ENCODE measurements around the gene TAF1D. TPM values are rescaled to one million over a fixed set of nuclear protein-coding genes. Genes with fewer than 3 reads are reported as not detected.
"Not testable (repeated sequence)": the region's sequence is repeated elsewhere in the genome, so short reads cannot be mapped to it uniquely, and the experiment has no call there.

The TAF1D gene
- total RNA-seq, 1 donor from 2014 or later: 141 TPM

DNA sequence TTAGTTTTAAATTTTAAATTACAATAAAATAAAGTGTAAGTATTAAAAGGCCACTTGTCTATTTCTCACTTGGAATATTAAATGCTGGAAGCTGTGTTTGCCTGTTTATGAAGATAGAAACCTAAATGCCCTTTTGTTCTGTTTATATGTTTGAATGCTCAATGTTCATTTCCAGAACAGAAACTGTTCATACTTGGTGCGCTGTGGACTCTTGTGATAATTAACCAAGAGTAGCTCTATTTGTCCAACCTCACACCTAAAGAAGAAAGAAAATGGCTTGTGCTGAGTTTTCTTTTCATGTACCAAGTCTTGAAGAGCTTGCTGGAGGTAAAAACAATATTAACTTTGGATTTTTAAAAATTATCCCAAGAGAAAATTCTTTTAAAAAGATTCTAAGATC, 5.8 kb upstream of the TAF1D start:
- no peak for DNase-seq (ENCODE audit: low read depth in 2 of 2)

DNA sequence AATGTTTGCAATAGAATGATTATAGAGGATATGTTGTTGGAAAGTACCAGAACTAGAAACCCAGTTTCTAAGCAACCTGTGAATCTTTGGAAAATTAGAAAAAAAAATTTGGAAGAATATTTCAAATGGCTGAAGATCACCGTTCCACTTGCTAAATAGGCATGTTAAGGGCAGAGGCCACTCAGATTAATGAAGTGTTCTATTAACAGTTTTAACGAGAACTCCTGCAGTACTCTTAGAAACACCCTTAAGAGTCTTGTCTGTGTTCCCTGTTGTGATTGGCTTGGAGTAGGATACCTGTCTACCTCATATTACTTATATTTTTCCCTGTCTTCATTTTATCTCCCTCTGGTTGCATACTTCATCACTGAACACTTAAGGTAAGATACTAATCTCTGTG, 4.8 kb upstream of the TAF1D start:
- DNase-seq (ENCODE audit: low read depth in 2 of 2): no peak

DNA sequence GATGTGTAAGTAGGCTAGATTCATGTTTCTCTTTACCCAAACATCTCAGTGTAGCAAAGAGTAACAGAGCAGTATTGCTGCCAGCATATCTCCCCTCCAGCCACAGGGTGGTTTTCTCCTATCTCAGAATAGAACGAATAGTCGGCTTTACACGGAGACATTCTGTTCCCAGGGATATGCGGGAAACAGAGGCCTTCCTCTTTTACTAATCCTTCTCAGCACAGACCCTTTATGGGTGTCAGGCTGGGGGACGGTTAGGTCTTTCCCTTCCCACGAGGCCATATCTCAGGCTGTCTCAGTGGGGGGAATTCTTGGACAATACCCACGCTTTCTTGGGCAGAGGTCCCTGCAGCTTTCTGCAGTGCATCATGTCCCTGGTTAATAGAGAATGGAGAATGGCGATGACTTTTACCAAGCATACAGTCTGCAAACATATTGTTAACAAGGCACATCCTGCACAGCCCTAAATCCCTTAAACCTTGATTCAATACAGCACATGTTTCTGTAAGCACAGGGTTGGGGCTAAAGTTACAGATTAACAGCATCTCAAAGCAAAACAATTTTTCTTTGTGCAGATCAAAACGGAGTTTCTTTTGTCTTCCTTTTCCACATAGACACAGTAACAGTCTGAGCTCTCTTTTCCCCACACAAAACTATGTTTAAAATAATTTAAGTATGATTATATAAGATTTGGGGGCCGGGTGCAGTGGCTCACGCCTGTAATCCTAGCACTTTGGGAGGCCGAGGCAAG, 3.9 kb upstream of the TAF1D start:
- DNase-seq (ENCODE audit: low read depth in 2 of 2): not testable (repeated sequence)

DNA sequence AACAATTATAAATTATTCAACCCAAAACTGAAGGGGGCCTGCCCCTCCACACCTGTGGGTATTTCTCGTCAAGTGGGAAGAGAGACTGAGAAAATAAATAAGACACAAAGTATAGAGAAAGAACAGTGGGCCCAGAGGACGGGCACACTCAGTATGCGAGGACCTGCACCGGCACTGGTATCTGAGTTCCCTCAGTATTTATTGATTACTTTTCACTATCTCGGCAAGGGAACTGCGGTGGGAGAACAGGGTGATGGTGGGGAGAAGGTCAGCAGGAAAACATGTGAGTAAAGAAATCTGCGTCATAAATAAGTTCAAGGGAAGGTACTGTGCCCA, 3.3 kb upstream of the TAF1D start:
- no peak for DNase-seq (ENCODE audit: low read depth in 2 of 2)

- no peak for DNase-seq (ENCODE audit: low read depth in 2 of 2)
These were observed 2.0 kb upstream of the TAF1D start for GRCh38 chr11:93743291-93743690.

GRCh38 chr11:93741882-93742226, 559 bp upstream of the TAF1D start:
- DNase-seq (ENCODE audit: low read depth in 2 of 2): peak; percentile 53 to 84

DNA sequence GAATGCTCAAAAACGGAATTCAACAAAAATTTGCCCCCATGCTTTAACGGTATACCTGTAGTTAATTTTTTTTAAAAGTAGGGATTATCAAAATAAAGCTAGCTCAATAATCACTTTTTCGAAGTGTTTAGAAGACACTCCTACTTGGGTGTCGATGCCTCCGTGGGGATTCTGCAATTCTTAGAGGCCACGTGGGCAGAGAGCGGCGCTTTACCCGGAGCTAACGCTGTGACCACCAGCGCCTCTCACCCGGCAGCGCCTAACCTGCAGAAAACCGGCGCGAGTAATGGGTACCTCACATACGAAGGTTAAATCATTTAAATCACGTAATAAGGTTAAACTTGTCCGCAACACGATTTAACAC, 583 bp downstream of the TAF1D start:
- peak; percentile 63 for DNase-seq (ENCODE audit: low read depth in 2 of 2)

- DNase-seq (ENCODE audit: low read depth in 2 of 2): peak; percentile 12 to 28
These were observed 1.1 kb downstream of the TAF1D start for GRCh38 chr11:93740031-93740729.

DNA sequence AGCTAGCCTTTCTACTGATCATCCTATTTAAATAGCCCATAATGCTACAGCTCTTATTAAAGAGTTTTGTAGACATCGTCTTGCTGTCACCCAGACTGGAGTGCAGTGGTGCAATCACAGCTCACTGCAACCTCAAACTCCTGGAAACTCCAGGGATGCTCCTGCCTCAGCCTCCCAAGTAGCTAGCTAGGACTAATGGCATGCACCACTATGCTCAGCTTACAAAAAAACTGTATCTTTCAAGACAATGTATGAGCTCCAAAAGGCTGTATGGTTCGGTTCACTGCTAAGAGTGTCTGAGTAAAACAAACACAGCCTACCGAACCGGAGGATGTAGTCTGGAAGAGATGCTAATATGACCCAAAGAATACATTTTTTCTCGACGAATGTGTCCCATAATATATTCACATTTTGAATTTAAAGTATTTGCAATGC, 2.6 kb downstream of the TAF1D start:
- peak in 1 of 2 donors; percentile 16 for DNase-seq (ENCODE audit: low read depth in 2 of 2)

DNA sequence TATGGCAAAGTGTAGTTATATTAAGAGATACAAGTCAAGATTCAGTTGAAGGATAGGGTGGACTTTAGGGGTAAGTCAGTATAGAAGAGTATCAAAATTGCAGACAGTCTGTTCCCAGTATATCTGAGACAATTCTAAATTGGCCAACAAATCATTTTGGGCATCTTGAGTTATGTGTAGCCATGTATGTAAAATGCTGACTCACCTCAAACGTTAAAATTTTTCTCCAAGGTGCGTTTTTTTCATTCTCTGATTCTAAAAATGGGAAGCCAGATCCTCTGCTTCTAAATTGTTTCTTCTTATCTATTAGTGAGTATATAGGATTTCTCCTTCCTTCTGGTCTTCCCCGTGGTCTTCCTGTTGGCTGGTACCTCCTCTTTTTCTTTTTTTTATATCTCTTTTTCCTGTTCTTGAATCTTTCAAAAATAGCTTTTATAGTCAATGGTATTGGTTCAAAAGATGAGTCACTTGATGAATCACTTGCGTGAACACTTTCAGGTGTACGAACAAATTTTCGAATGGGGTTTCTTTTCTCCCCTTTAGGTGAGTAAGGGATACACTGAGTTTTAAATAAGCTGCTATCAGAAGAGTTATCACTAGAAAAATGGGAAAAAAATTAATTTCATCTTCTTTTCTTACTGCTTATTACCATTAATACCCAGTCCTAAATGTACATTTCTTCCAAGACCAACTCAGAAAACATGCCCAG, 3.2 kb downstream of the TAF1D start:
- DNase-seq (ENCODE audit: low read depth in 2 of 2): peak in 1 of 2 donors; percentile 26

GRCh38 chr11:93736129-93736528, 5.2 kb downstream of the TAF1D start:
- no peak for DNase-seq (ENCODE audit: low read depth in 2 of 2)

DNA sequence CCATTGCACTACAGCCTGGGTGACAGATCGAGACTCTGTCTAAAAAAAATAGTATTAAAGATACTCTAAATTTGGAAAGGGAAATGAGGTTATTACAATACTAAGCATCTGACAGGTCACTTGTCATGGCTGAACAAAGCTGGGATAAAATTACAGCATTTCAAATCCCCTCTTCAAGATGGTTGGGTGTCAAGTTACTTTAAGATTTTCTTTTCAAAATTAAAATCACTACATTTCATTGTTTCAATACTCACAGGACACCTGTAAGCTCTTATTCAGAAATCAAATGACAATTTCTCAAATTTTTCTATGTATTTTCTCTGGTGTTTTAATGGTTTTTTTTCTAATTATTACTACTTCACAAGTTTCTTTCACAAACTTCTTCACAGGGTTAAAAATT, 5.7 kb downstream of the TAF1D start:
- no peak for DNase-seq (ENCODE audit: low read depth in 2 of 2)

GRCh38 chr11:93734427-93735222, 6.7 kb downstream of the TAF1D start:
- DNase-seq (ENCODE audit: low read depth in 2 of 2): no peak

- no peak for DNase-seq (ENCODE audit: low read depth in 2 of 2)
These were observed 7.8 kb downstream of the TAF1D start for GRCh38 chr11:93733474-93733873.

DNA sequence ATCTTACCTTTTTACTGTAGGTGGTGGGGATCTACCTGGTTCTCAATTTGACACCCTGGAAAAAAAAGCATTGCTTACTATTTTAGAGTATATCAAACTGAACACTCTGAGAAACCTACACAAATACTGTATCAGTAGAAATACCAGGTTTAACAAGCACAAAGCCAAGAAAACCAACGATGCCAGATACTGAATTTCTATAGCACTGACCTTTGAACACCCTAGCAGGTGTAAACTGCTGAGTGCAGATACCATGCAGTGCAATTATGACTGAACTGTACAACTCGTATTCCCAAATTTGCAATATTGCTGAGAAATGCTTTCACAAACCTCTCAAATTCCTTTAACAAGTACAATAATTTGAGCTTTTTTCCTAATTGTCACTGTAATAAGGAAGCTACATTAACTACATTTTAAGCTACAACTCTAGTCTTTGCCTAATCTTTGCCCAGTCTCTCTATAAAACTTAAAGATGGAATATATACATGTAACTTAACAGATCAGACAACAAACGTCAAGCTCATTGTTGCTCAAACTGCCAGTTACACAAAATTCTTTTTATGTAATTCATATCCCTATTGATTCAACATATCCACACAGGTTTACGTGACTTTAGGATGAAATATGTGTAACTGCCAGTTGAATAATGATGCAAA, 8.9 kb downstream of the TAF1D start:
- no peak for DNase-seq (ENCODE audit: low read depth in 2 of 2)

GRCh38 chr11:93730108-93731107, 10.9 kb downstream of the TAF1D start:
- DNase-seq (ENCODE audit: low read depth in 2 of 2): no peak

- no peak for DNase-seq (ENCODE audit: low read depth in 2 of 2)
These were observed 12.1 kb downstream of the TAF1D start for GRCh38 chr11:93729129-93729616.

DNA sequence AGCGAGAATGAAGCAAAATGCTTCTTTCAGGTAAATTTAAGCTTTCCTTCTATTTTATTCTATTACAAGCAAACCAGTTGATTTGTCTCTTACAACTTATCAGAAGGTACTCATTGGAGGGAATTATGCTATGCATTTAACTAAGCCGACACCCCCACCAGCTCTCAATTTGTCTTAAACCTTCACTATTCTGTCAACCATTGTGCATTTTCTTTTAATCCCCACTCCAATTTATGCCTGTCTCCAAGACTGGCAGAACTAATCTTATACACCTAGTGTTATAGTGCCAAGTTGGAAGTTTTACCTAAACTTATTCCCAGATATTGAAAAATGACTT, 12.5 kb downstream of the TAF1D start:
- no peak for DNase-seq (ENCODE audit: low read depth in 2 of 2)

- DNase-seq (ENCODE audit: low read depth in 2 of 2): no peak
These were observed 13.1 kb downstream of the TAF1D start for GRCh38 chr11:93727985-93728791.

All from lung microvascular endothelial cell (primary cell).